IPS-18a (cell line): Measurements from ENCODE around the gene TUG1.

Source experiments
- H3K27ac ChIP-seq: one replicate; pipeline ENCODE4 v1.5.1; 2013; ENCODE audit warnings: low read length
- H3K27me3 ChIP-seq: one replicate; pipeline ENCODE4 v1.6.1; 2013; ENCODE audit warnings: mild to moderate bottlenecking, low read length; ENCODE audit not compliant: control insufficient read depth, insufficient read depth
- H3K36me3 ChIP-seq: one replicate; pipeline ENCODE4 v1.6.1; 2013; ENCODE audit warnings: low read depth, low read length; ENCODE audit not compliant: control insufficient read depth
- H3K4me1 ChIP-seq: one replicate; pipeline ENCODE4 v1.6.1; 2013; ENCODE audit warnings: low read depth, low read length; ENCODE audit not compliant: control insufficient read depth
- H3K4me3 ChIP-seq: one replicate; pipeline ENCODE4 v1.5.1; 2013; ENCODE audit warnings: low read length
- H3K9ac ChIP-seq: one replicate; pipeline ENCODE4 v1.6.1; 2013; ENCODE audit warnings: mild to moderate bottlenecking, low read length, moderate library complexity
- H3K9me3 ChIP-seq: one replicate; pipeline ENCODE4 v1.6.1; 2013; ENCODE audit warnings: low read depth, low read length; ENCODE audit not compliant: control insufficient read depth

TUG1 gene

GRCh38 chr22:31019191-31019930 is 50.3 kb downstream of the TUG1 start:
- Histone ChIP-seq H3K4me1 (no peaks in the 10 kb centered on the region), H3K36me3 (no peaks in the 10 kb centered on the region), H3K9ac (no peak overlapping the region), H3K27me3 (no peaks in the 10 kb centered on the region), H3K9me3 (no peaks in the 10 kb centered on the region), H3K4me3 (no peak overlapping the region), H3K27ac (no peak overlapping the region)

GRCh38 chr22:31020334-31020733 is 51.3 kb downstream of the TUG1 start:
- no peaks in the 10 kb centered on the region for H3K27me3 ChIP-seq
- no peak overlapping the region for H3K9ac ChIP-seq
- no peaks in the 10 kb centered on the region for H3K36me3 ChIP-seq
- H3K4me1 ChIP-seq: no peaks in the 10 kb centered on the region
- H3K4me3 ChIP-seq: no peak overlapping the region
- no peaks in the 10 kb centered on the region for H3K9me3 ChIP-seq
- no peak overlapping the region for H3K27ac ChIP-seq

GRCh38 chr22:31022516-31022915 is 53.5 kb downstream of the TUG1 start:
- Histone ChIP-seq H3K36me3 (no peaks in the 10 kb centered on the region), H3K4me1 (no peaks in the 10 kb centered on the region), H3K27me3 (no peaks in the 10 kb centered on the region), H3K9ac (no peak overlapping the region), H3K4me3 (no peak overlapping the region), H3K9me3 (no peaks in the 10 kb centered on the region), H3K27ac (no peak overlapping the region)
